Epithelial cell of prostate (primary cell): ENCODE data around the gene SEL1L3.
"Not testable (repeated sequence)": the region's sequence is repeated elsewhere in the genome, so short reads cannot be mapped to it uniquely, and the experiment has no call there.

ENCODE experiments used
- DNase-seq: peaks from one replicate; pipeline ENCODE4 v3.0.0-alpha.2; 2011; ENCODE audit warnings: low read depth, low spot score
- H3K27ac ChIP-seq: fragments of 450-650 bp; 2 replicates; pipeline ENCODE4 v1.5.1; 2017; ENCODE audit warnings: mild to moderate bottlenecking

Gene SEL1L3

DNA sequence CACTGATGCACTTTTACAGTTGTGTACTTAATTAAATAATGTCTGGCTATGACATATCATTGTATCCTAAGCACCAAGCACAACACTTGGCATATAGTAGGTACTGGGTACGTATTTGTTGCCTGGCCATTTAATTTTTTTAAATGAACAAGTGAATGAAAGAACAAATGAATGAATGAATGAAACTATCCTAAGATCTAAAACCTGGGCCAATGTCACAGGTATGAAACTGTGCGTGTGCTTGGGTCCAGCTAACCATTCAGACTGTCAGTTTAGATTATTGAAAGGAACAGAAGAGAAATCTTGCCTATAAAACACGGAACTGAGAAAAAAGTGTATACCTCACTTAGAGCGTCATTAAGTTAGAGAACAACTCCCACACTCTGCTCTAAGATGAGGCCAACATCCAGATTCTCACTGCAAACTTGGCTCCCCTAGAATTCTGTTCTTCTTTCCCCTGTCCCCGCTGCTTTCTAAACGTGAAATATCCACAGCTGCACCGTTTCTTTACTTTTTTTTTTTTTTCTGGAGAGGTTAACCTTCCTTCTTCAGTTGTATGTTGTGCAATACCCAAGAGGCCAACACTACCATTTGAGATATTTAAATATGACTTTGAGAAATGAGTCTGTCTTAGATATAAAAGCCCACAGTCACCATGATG lies 17.3 kb upstream of the SEL1L3 start:
- DNase-seq: no peak
- H3K27ac ChIP-seq: no peak overlapping the region

DNA sequence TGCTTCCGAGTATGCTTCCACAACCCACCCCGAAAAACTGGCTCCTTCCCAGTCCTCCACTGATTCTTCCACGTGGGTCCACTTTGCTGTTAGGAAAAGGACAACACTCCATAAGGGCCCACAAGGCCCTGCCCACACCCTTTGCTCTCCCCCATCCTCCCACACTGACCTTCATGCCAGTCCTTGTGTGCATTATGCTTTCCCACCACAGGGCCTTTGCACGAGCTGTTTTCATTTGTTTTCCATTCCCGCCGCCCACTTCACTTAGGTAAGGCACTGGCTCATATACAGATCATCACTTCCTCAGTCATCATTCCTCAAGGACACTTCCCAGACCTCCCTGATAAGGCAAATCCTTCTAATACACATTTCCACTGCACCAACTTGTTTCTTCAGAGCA lies 16.8 kb upstream of the SEL1L3 start:
- no peak for DNase-seq
- H3K27ac ChIP-seq: no peak overlapping the region

DNA sequence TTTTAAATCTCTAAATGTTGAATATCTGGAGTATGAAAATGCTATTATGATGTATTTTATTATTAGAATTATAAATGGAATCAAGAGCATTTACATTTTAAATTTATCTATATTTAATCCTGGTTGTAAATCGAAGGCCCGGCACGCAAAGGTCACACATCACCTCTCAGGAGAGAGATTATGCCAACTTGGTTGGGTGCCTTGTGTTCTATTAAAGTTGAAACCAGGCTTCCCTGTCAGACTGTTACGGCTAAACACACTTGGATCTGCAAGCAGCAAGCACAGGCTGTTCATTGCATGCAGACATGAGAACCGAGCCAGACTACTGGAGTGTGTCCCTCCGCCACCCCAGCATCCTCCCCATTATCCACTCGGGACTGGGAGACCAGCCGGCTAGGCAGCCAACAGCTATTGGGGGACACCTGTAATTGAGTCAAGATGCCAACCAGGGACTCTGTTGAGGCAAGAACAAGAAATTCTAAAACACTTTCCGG lies 16.4 kb upstream of the SEL1L3 start:
- H3K27ac ChIP-seq: no peak overlapping the region
- DNase-seq: no peak

- no peak overlapping the region for H3K27ac ChIP-seq
- no peak for DNase-seq
Measured at GRCh38 chr4:25878676-25879075, 15.9 kb upstream of the SEL1L3 start.

DNA sequence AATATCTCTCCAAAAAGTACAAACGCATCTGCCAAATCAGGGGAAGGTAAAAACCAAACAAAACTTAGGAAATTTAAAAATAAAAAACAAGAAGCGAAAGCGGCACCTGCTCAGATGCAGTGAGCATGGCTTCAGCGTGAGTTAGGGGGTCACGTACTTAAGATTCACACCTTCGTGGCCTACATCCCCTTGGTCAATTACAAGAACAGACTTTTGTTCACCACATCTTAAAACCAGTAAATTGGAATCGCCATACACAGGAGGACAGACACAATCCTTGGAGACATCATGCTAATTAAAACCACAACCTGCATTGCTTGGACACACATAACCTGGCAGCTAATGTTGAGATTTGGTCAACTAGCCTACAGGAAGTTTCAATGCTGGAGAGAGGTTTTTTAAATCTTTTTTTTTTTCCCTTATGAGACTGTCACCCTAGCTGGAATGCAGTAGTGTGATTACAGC lies 12.5 kb upstream of the SEL1L3 start:
- no peak for DNase-seq
- no peak overlapping the region for H3K27ac ChIP-seq

DNA sequence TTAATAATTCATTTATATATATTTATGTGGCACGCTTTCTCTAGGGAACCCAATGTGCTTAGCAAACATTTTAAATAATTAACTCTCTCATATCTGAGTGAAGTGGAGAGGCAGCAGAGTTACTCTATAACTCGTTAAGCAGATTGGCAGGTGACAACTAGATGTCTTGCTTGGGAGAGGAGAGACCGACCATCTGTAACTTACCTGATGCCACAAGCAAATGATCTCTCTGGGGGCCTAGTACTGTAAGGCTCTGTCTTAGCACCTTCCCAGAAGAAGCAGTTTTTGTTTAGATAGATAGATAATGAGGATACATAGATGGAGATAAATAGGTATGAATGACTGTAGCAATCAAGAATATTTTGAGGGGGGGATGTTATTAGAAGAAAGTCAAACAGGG lies 11.9 kb upstream of the SEL1L3 start:
- no peak overlapping the region for H3K27ac ChIP-seq
- DNase-seq: no peak

GRCh38 chr4:25873632-25874129 lies 10.9 kb upstream of the SEL1L3 start:
- no peak overlapping the region for H3K27ac ChIP-seq
- no peak for DNase-seq

DNA sequence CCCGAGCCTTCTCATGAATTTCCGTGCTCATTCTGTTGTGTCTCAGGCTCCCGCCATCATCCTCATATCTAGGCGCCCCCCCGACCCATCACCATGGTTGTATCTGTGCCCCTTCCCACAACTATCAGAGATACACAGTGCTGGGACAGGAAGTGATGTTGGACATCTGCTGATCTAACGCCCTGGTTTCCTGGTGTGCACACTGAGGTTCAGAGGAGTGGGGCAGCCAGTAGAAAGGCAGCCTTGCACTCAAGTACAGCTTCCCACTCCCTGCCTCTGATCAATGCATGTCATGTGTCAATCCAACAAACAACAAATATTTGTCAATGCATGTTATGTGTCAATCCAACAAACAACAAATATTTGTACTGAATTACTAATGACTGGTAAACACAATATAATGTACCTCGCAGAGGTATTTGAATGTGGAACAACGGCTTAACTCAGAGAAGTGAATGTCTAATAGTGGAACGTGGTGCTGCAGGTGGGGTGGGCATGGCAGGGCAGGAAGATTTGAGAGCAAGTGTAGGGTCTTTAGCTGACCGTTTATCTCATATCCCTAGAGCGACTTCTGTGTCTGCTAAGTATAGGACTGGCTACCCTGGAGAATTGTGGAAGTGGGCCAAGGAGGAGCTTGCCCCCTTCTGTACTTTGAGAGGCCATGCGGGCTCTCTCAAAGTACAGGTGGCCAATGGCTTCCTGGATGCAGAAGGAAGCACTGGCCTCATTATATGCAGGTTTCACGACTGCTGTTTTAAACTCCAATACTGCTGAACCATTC lies 10.3 kb upstream of the SEL1L3 start:
- no peak overlapping the region for H3K27ac ChIP-seq
- DNase-seq: no peak

- DNase-seq: no peak
- no peak overlapping the region for H3K27ac ChIP-seq
Measured at GRCh38 chr4:25870081-25870480, 7.3 kb upstream of the SEL1L3 start.

GRCh38 chr4:25867781-25868294 lies 5.0 kb upstream of the SEL1L3 start:
- no peak for DNase-seq
- no peak overlapping the region for H3K27ac ChIP-seq

DNA sequence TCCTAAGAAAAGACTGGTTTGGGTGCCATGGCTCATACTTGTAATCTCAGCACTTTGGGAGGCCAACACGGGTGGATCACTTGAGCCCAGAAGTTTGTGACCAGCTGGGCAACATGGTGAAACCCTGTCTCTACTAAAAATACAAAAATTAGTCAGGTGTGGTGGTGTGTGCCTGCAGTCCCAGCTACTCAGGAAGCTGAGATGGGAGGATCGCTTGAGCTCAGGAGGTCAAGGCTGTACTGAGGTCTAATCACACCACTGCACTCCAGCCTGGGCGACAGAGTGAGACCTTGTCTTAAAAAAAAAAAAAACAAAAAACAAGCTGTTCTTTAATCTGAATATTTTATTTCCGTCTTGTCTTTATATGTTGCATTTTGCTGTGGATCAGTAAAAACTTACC lies 3.6 kb upstream of the SEL1L3 start:
- not testable (repeated sequence) for DNase-seq, H3K27ac ChIP-seq

- peak overlapping the region; percentile 60 for H3K27ac ChIP-seq
- DNase-seq: peak; percentile 90
Measured at GRCh38 chr4:25865586-25865985, 2.8 kb upstream of the SEL1L3 start.

DNA sequence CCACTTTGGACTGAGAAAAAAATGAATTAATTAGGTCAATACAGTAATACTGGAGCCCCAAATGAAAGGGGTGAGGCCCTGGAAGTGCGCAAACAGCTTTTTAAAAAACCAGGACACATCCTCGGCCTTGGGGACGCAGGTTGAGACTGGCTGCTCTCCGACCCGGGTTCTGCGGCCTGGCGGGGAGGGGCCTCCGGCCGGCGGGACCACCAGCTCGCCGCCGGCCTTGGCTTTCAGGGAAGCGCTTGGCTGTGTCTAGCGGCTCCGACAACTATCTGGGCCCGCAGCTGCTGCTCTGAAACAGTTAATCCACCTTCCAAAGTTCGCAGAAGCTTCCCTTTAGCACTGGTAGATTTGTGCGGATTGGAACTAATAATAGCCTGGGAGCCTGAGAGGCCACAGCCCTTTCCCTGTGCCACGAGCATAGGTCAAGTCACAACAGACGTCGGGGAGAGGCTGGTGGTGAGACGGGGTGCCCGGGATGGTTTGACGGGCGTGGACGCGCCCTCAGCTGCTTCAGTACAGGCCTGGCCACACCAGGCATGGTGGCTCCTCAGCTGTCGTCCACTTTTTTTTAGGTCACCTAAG lies 1.1 kb upstream of the SEL1L3 start:
- DNase-seq: no peak
- H3K27ac ChIP-seq: no peak overlapping the region

GRCh38 chr4:25863347-25863784 lies 578 bp upstream of the SEL1L3 start:
- peak overlapping the region; percentile 66 for H3K27ac ChIP-seq
- no peak for DNase-seq

- peak overlapping the region; percentile 66 for H3K27ac ChIP-seq
- DNase-seq: no peak
Measured at GRCh38 chr4:25861951-25862410, 807 bp downstream of the SEL1L3 start.

DNA sequence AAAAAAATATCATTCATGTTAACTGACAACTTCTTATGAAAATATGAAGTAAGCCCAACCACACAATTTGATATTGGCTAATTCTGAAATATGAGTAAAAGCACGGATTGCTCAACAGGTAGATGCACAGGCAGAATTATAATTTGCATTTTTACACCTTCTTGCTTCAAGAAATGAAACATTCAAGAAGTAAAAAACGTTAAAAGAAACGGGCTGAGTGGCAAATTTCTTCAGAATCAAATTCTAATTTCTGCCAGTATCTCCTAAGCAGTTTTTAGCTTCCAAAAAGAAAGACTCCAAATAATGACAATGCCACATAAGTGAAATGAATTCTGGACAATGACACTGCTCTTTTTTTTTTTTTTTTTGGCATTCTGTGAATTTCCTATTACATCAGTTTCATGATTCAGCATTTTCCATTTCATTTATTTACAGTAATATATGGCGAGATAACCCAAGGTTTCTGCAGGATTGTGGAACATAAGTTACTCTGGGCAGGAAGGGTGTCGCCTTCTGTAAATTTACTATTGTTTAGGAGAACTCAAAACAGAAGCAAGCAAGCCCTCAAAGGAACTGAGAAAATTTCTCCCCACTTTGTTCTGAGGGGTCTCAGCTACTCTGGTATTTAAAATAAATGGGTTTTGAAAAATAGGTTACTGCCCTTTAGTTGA lies 1.4 kb downstream of the SEL1L3 start:
- H3K27ac ChIP-seq: peak overlapping the region; percentile 66
- DNase-seq: no peak

- H3K27ac ChIP-seq: peak overlapping the region; percentile 66
- no peak for DNase-seq
Measured at GRCh38 chr4:25860586-25861279, 2.1 kb downstream of the SEL1L3 start.

- H3K27ac ChIP-seq: no peak overlapping the region
- no peak for DNase-seq
Measured at GRCh38 chr4:25859429-25860148, 3.2 kb downstream of the SEL1L3 start.

GRCh38 chr4:25857851-25858400 lies 4.9 kb downstream of the SEL1L3 start:
- H3K27ac ChIP-seq: no peak overlapping the region
- DNase-seq: no peak
